Osteocyte (in vitro differentiated cells): ENCODE measurements around the gene IKZF3. TPM values are rescaled to one million over a fixed set of nuclear protein-coding genes. Genes with fewer than 3 reads are reported as not detected.
"Not testable (repeated sequence)": the region's sequence is repeated elsewhere in the genome, so short reads cannot be mapped to it uniquely, and the experiment has no call there.

Experiments
- DNase-seq: peaks from one replicate; pipeline ENCODE4 v3.0.0; 2021; ENCODE audit warnings: mixed read lengths; ENCODE audit not compliant: unreplicated experiment; ENCODE audit errors: extremely low spot score
- H3K27ac Mint-ChIP-seq: one replicate; pipeline ENCODE4 v1.8.0; 2021; ENCODE audit warnings: mild to moderate bottlenecking, mixed read lengths; ENCODE audit not compliant: unreplicated experiment
- H3K27me3 Mint-ChIP-seq: one replicate; pipeline ENCODE4 v1.8.0; 2021; ENCODE audit warnings: mixed read lengths; ENCODE audit not compliant: unreplicated experiment
- H3K36me3 Mint-ChIP-seq: one replicate; pipeline ENCODE4 v1.8.0; 2021; ENCODE audit warnings: mixed read lengths; ENCODE audit not compliant: unreplicated experiment
- H3K4me1 Mint-ChIP-seq: one replicate; pipeline ENCODE4 v1.8.0; 2021; ENCODE audit warnings: mixed read lengths; ENCODE audit not compliant: unreplicated experiment
- H3K4me3 Mint-ChIP-seq: one replicate; pipeline ENCODE4 v1.8.0; 2021; ENCODE audit warnings: mild to moderate bottlenecking, moderate library complexity, mixed read lengths; ENCODE audit not compliant: unreplicated experiment
- H3K9me3 Mint-ChIP-seq: one replicate; pipeline ENCODE4 v1.8.0; 2021; ENCODE audit warnings: mixed read lengths; ENCODE audit not compliant: unreplicated experiment
- CTCF ChIP-seq: fragments of 200-600 bp; sonication (generic); IDR thresholded peaks from 2 replicates; pipeline ENCODE4 v1.5.0; 2021; ENCODE audit warnings: antibody characterized with exemption, mild to moderate bottlenecking, moderate library complexity
- total RNA-seq: library from RNA; stranded (reverse); gene quantifications from 2 replicates; pipeline ENCODE4 v1.2.1, GENCODE V29; 2021

Gene IKZF3
- total RNA-seq, 1 donor from 2014 or later = not detected

- Mint-ChIP-seq H3K36me3 (no peaks in the 10 kb centered on the region), H3K4me1 (peaks cover 3% of the 10 kb centered on the region), H3K4me3 (no peak overlapping the region), H3K27me3 (peaks cover 23% of the 10 kb centered on the region), H3K27ac (no peak overlapping the region), H3K9me3 (no peaks in the 10 kb centered on the region)
- DNase-seq = no peak
- TF ChIP-seq CTCF = no peak
These were observed 35.1 kb upstream of the IKZF3 start for GRCh38 chr17:39899215-39899614.

DNA sequence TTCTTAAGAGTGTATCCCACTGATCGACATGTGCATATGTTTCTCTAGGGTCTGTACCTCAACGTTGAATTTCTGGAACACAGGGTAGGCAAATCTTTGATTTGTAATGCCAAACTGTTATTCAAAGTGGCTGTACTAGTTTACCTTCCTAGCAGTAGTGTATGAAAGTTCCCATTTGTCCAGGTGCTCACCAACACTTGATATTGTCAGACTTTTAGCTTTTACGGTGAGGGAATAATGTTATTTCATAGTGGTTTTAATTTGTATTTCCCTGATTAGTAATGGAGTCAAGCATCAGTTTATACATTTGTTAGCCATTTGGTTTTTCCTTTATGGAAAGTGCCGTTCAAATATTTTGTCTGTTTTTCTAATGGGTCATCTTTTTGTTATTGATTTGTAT lies 34.0 kb upstream of the IKZF3 start:
- H3K36me3 Mint-ChIP-seq = no peaks in the 10 kb centered on the region
- DNase-seq = no peak
- no peaks in the 10 kb centered on the region for H3K4me1 Mint-ChIP-seq
- no peak for TF ChIP-seq CTCF
- H3K9me3 Mint-ChIP-seq = no peaks in the 10 kb centered on the region
- no peak overlapping the region for H3K4me3 Mint-ChIP-seq
- no peak overlapping the region for H3K27ac Mint-ChIP-seq
- H3K27me3 Mint-ChIP-seq = peaks cover 28% of the 10 kb centered on the region

GRCh38 chr17:39894681-39895376 lies 30.7 kb upstream of the IKZF3 start:
- Mint-ChIP-seq H3K36me3 (no peaks in the 10 kb centered on the region), H3K4me1 (no peaks in the 10 kb centered on the region), H3K9me3 (no peaks in the 10 kb centered on the region), H3K27ac (no peak overlapping the region), H3K4me3 (no peak overlapping the region), H3K27me3 (peaks cover 48% of the 10 kb centered on the region)
- no peak for DNase-seq
- TF ChIP-seq CTCF = no peak

- Mint-ChIP-seq H3K27me3 (peaks cover 73% of the 10 kb centered on the region), H3K27ac (no peak overlapping the region)
These were observed 25.1 kb upstream of the IKZF3 start for GRCh38 chr17:39889200-39889599.

DNA sequence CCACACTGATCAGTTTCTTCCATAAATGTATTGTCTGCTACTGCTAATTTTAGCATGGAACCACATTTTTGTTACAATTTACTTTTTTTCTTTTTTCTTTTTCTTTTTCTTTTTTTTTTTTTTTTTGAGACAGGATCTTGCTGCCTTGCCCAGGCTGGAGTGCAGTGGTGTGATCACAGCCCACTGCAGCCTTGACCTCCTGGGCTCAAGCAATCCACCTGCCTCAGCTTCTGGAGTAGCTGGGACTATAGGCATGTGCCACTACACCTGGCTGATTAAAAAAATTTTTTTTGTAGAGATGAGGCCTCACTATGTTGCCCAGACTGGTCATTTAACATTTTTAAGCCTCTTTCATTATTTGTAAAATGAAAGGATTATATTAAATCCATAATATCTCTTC lies 23.0 kb upstream of the IKZF3 start:
- no peak overlapping the region for H3K27ac Mint-ChIP-seq
- H3K36me3 Mint-ChIP-seq = no peaks in the 10 kb centered on the region
- no peaks in the 10 kb centered on the region for H3K4me1 Mint-ChIP-seq
- peaks cover 76% of the 10 kb centered on the region for H3K27me3 Mint-ChIP-seq
- H3K4me3 Mint-ChIP-seq = no peak overlapping the region
- H3K9me3 Mint-ChIP-seq = no peaks in the 10 kb centered on the region
- no peak for TF ChIP-seq CTCF
- no peak for DNase-seq

More at GRCh38 chr17:39889200-39889599, 25.1 kb upstream of the IKZF3 start:
- Mint-ChIP-seq H3K9me3 (no peaks in the 10 kb centered on the region), H3K4me1 (no peaks in the 10 kb centered on the region), H3K36me3 (no peaks in the 10 kb centered on the region), H3K4me3 (no peak overlapping the region)
- TF ChIP-seq CTCF = no peak
- no peak for DNase-seq

DNA sequence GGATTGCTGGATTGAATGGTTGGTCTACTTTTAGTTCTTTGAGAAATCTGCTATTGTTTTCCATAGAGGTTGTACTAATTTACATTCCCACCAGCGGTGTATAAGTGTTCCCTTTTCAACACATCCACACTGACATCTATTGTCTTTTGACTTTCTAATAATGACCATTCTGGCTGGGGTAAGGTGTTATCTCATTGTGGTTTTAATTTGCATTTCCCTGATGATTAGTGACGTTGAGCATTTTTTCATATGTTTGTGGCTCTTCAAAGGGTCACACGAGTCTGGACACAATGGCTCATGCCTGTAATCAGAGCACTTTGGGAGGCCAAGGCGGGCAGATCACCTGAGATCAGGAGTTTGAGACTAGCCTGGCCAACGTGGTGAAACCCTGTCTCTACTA lies 22.0 kb upstream of the IKZF3 start:
- not testable (repeated sequence) for H3K36me3 Mint-ChIP-seq, H3K27ac Mint-ChIP-seq, H3K4me1 Mint-ChIP-seq, DNase-seq, H3K9me3 Mint-ChIP-seq, H3K4me3 Mint-ChIP-seq
- peaks cover 78% of the 10 kb centered on the region for H3K27me3 Mint-ChIP-seq
